Muscle of back (tissue), 11 donors: ENCODE results near the gene EPHA3. TPM values are rescaled to one million over a fixed set of nuclear protein-coding genes. Genes with fewer than 3 reads are reported as not detected.
"Not testable (repeated sequence)": the region's sequence is repeated elsewhere in the genome, so short reads cannot be mapped to it uniquely, and the experiment has no call there.

ENCODE experiments used
- DNase-seq, 3 donors: peaks; one replicate each; pipeline versions ENCODE4 v3.0.0 to v3.0.0-alpha.2; 2013
- polyA plus RNA-seq, 10 donors: library from polyadenylated mRNA; unstranded; fragments of 120-200 nt; gene quantifications; one replicate each; pipeline ENCODE4 v1.2.1, GENCODE V29; 2013; ENCODE audit not compliant: insufficient read length in 10 of 10

Gene EPHA3
- polyA plus RNA-seq, 10 donors, result 10.6 to 33.2 (median 23.9) TPM

DNA sequence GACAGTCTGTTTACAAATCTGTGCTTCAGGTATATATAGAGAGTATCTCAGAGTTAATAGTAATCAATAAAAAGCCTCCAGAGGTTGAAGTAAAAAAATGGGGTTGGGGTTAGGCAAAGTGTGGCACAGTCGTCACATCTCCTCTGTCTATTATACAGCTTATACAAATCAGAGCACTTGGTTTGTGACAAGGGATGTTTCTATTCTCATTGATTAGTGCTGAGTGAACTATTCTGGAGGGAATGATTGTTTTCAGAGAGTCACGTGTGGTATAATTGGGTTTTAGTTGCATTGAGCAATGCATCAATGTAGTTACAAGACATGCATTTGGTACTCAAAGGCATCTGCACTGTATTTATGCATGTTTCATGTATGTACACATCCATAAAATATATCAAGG is 172.9 kb downstream of the EPHA3 start:
- no peak for DNase-seq

- DNase-seq, result no peak
Observed at GRCh38 chr3:89280822-89281365, 173.5 kb downstream of the EPHA3 start.

DNA sequence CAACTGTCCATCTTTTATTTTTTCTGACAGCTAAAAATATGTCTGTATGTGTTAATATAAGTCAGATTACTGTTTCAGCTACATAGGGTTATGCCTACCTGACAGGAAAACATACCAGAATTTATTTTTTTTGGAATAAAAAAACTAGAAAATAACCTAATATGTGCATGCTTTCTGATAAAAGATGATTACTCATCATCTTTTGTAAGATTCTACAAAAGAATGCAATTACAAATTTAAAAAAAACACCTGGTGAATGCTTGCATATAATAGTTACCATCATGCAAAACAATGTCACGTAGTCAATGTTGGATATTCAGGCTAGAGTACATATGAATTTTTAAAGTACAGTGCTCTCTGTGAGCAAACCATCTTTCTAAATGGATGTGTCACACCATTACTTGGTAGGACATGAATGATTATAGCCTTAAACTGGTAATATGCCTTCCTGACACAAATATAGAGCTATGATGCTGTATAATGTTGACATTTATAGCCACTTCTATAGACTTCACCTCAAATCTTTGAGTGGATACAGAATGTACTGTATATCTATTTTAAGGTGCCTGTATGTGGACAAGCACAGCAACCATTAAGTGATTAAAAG is 180.6 kb downstream of the EPHA3 start:
- DNase-seq, result no peak

- DNase-seq, result no peak
Observed at GRCh38 chr3:89289574-89290190, 182.3 kb downstream of the EPHA3 start.

DNA sequence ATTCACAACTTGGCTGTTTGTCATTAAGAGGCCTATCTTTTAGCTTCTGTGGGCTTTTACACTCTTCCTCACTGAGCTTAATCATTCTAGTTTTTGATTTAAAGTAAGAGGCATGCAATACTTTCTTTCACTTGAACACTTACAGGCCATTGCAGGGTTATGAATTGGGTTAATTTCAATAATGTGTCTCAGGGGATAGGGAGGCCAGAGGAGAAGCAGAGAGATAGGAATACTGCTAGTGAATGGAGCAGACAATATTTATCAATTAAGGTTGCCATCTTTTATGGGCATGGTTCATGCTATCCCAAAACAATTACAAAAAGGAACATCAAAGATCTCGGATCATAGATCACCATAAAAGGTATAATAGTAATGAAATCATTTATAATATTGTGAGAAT is 189.8 kb downstream of the EPHA3 start:
- DNase-seq, result no peak

DNA sequence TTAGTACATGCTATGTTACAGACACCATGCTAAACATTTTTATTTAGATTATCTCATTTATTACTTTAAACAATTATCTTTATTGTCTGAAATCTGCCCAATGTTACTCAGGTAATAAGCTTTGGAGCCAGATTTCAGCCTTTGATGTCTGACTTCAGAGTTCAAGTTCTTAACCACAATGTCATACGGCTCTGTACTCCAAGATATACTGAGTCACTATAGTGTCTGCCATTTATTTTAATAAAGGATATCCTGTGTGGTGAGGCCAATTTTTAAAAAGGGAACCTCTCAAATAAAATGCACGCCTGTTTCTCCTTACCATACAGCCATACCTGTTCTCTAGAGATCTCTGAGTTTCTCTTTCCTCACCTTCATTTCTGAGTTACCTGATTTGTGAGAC is 193.1 kb downstream of the EPHA3 start:
- DNase-seq, result no peak

DNA sequence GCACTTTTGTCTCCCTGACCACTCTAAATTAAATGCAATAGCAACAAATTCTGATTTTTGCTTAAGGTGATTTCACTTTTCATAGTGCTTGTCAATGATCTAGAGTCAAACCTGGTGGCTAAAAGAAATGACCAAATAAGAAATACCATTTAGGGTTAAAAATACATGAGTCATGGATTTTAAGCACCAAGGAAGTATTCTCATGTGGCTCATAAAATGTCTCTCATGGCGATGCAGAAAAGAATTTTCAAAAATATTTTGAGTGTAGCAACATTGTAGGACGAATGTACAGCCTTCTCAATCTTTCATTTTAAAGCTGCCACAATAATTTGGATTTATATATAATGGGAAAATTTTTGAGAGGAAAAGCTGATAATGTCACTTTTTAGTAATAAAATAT is 193.6 kb downstream of the EPHA3 start:
- DNase-seq, result no peak

- peak; percentile 14 to 42 (median 30) for DNase-seq
Observed at GRCh38 chr3:89303701-89304100, 196.3 kb downstream of the EPHA3 start.

DNA sequence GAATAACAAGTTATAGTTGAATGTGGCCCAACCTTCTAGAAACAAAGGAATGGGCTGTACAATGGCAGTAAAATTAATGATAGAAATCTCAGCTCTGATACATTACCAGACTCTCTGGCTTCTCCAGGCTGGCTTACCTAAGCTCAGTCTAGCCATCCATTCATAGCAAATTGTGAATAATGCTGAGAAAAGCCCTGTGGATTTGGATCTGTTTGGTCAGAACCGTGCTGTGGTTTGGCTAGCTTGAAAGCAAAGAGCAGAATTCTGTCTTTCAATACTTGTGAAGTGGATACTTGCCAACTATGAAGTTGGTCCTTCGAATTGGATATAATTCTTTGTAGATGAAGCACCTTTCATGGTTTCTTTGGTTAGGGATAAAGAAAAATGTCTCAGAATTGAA is 199.1 kb downstream of the EPHA3 start:
- DNase-seq, result no peak

DNA sequence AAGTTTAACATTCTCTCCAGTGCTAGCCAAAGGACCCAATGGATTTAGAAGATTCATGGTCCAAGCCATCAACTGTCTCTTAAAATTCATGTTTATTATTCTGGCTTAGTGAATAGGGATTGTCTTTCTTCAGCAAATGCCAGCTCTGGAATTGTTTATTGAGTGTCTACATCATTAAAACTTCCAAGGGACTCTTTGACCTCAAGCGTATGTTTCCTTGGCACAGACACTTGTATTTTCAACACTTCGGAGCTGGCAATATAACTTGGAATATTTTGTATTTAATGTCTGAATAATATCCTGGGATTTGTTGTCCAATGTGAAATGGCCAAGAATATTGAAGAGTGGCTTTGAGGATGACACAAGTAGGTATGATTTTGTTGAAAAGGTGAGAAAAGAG is 204.2 kb downstream of the EPHA3 start:
- peak in 1 of 3 donors; percentile 28 for DNase-seq

DNA sequence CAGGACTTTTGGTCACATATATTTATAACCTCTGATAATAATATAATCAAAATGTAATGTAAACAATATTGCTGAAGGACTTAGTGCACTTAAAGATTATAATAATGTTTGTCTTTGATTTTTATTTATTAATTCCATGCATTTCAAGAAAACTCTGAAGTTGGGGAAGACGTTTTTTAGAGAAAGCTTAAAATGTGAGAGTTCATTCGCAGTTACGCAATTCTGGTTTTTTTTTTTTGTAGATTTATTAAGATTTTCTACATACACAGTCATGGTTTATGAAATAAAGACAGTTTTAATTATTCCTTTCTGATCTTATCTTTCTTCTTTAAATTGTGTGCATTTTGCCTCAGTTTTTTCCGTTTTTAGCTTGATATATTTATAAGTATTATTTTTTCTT is 204.7 kb downstream of the EPHA3 start:
- DNase-seq, result no peak

- DNase-seq, result peak; percentile 25 to 50 (median 32)
Observed at GRCh38 chr3:89314454-89315098, 207.2 kb downstream of the EPHA3 start.

GRCh38 chr3:89315750-89316470 is 208.5 kb downstream of the EPHA3 start:
- no peak for DNase-seq

DNA sequence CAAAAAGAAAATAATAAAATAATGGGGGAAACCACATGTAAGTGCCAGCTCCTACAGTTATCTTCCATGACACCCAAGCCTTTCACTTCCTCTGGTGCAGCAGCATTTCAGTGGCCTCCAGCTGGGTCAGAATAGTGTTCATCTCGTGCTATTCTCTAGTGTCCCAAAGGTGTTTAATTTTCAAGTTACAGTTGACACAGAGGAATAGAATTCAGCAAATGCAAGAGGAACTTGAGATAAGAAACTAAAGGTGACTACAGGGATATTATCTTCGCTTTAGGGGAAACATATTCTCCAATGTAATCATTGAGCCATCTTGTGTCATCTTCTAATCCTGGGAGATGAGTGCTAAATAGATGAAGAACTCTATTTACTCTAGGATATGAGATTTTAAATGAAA is 212.8 kb downstream of the EPHA3 start:
- no peak for DNase-seq

DNA sequence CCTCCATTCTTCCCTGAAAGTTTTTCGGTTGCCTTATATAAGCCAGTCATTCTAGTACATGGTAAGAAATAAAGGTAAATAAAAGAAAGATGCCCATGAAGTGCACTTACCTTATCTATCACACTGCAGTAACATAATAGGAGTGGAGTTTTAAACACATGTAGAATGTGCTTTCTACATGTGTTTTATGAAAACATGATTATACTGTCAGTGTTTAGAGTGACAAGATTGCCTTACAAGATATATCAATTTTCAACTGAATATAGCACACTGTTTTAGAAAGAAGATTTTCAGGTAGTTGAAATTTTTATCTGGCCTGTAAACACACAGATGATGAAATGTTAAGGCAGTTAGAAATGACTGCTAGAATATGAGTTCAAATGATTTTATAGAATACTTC is 219.6 kb downstream of the EPHA3 start:
- no peak for DNase-seq

- DNase-seq, result no peak
Observed at GRCh38 chr3:89332386-89332785, 225.0 kb downstream of the EPHA3 start.

GRCh38 chr3:89332793-89333192 is 225.4 kb downstream of the EPHA3 start:
- peak in 1 of 3 donors; percentile 18 for DNase-seq

- DNase-seq, result no peak
Observed at GRCh38 chr3:89335693-89336092, 228.3 kb downstream of the EPHA3 start.

- DNase-seq, result peak in 2 of 3 donors; percentile 26 to 61
Observed at GRCh38 chr3:89340408-89340807, 233.0 kb downstream of the EPHA3 start.

DNA sequence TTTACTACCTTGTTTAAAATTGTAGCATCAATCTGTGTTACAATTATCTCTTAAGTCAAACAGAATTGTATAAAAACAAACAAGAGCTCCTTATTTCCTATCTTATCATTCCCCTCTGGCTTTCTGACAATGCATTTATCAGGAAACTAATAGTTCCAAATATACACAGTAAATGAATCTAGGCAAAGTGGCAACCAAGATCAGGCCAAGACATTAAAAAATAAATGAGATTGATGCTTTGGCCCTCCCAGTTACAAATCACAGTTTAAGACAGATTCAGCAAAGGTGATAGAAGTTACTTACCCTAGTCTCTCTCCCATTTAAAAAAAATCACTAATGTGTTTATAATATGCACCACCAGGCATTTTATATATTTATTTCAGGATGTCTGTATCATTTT is 236.7 kb downstream of the EPHA3 start:
- no peak for DNase-seq

- not testable (repeated sequence) for DNase-seq
Observed at GRCh38 chr3:89350935-89351334, 243.5 kb downstream of the EPHA3 start.

- no peak for DNase-seq
Observed at GRCh38 chr3:89353465-89353864, 246.0 kb downstream of the EPHA3 start.
